GM18517 (cell line): Measurements from ENCODE around the gene GK2.

Experiments used
- ATAC-seq: cut with Tn5 transposase; IDR thresholded peaks from one replicate; pipeline ENCODE4 v1.9.1; 2021; ENCODE audit warnings: mild to moderate bottlenecking, moderate library complexity; ENCODE audit not compliant: unreplicated experiment

The GK2 gene

GRCh38 chr4:79408063-79408462 is at the start of gene GK2:
Gene GK2, minus strand, starts transcription at chr4:79408228. Its CDS starts 28 bp downstream, at chr4:79408200.
- ATAC-seq: no peak

GRCh38 chr4:79455216-79455615 is 47.2 kb upstream of the GK2 start:
- no peak for ATAC-seq

- no peak for ATAC-seq
Measured at GRCh38 chr4:79454656-79455055, 46.6 kb upstream of the GK2 start.

- no peak for ATAC-seq
Measured at GRCh38 chr4:79450053-79450452, 42.0 kb upstream of the GK2 start.

GRCh38 chr4:79446145-79446544 is 38.1 kb upstream of the GK2 start:
- ATAC-seq: no peak

GRCh38 chr4:79445371-79445781 is 37.3 kb upstream of the GK2 start:
- ATAC-seq: no peak

GRCh38 chr4:79442422-79442821 is 34.4 kb upstream of the GK2 start:
- ATAC-seq: no peak

GRCh38 chr4:79439489-79439888 is 31.5 kb upstream of the GK2 start:
- no peak for ATAC-seq

GRCh38 chr4:79431839-79432238 is 23.8 kb upstream of the GK2 start:
- ATAC-seq: no peak

- ATAC-seq: no peak
Measured at GRCh38 chr4:79429113-79429903, 21.3 kb upstream of the GK2 start.

- no peak for ATAC-seq
Measured at GRCh38 chr4:79426989-79427388, 19.0 kb upstream of the GK2 start.

- ATAC-seq: no peak
Measured at GRCh38 chr4:79425586-79425985, 17.6 kb upstream of the GK2 start.

- ATAC-seq: no peak
Measured at GRCh38 chr4:79421483-79421882, 13.5 kb upstream of the GK2 start.

GRCh38 chr4:79413886-79414285 is 5.9 kb upstream of the GK2 start:
- no peak for ATAC-seq

GRCh38 chr4:79413032-79413885 is 5.2 kb upstream of the GK2 start:
- no peak for ATAC-seq

- no peak for ATAC-seq
Measured at GRCh38 chr4:79404666-79405065, 3.4 kb downstream of the GK2 start.

- ATAC-seq: no peak
Measured at GRCh38 chr4:79403356-79403755, 4.7 kb downstream of the GK2 start.

- ATAC-seq: no peak
Measured at GRCh38 chr4:79402332-79402851, 5.6 kb downstream of the GK2 start.

- ATAC-seq: no peak
Measured at GRCh38 chr4:79399076-79399475, 9.0 kb downstream of the GK2 start.

- ATAC-seq: no peak
Measured at GRCh38 chr4:79397951-79398350, 10.1 kb downstream of the GK2 start.

GRCh38 chr4:79396794-79397193 is 11.2 kb downstream of the GK2 start:
- ATAC-seq: no peak

GRCh38 chr4:79395841-79396240 is 12.2 kb downstream of the GK2 start:
- ATAC-seq: no peak
